Measurements from ENCODE around the gene ACTN4.

Gene ACTN4

GRCh38 chr19:38661996-38662395 lies 14.5 kb downstream of the ACTN4 start:
- H3K36me3 ChIP-seq: no peaks in the 10 kb centered on the region
- H3K27ac ChIP-seq: peak overlapping the region; percentile 88
- H3K27me3 ChIP-seq: no peaks in the 10 kb centered on the region
- H3K4me1 ChIP-seq (ENCODE audit: control insufficient read depth in 1 of 2, insufficient read depth in 1 of 2, low read depth in 1 of 2, low read length in 1 of 2): peaks cover 90 to 92% of the 10 kb centered on the region in 2 experiments
- no peaks in the 10 kb centered on the region for H3K9me3 ChIP-seq
- no peak overlapping the region for H3K4me3 ChIP-seq (ENCODE audit: low read depth in 1 of 2, low read length in 1 of 2)
- no peak for TF ChIP-seq CTCF (IDR thresholded peaks at IDR 0.05)

- no peak for TF ChIP-seq CTCF (IDR thresholded peaks at IDR 0.05)
- no peaks in the 10 kb centered on the region for H3K36me3 ChIP-seq
- no peaks in the 10 kb centered on the region for H3K27me3 ChIP-seq
- peak overlapping the region; percentile 33 to 49 for H3K4me3 ChIP-seq (ENCODE audit: low read depth in 1 of 2, low read length in 1 of 2)
- H3K27ac ChIP-seq: peak overlapping the region; percentile 88
- no peaks in the 10 kb centered on the region for H3K9me3 ChIP-seq
- H3K4me1 ChIP-seq (ENCODE audit: control insufficient read depth in 1 of 2, insufficient read depth in 1 of 2, low read depth in 1 of 2, low read length in 1 of 2): peaks cover 90 to 92% of the 10 kb centered on the region in 2 experiments
Observed at GRCh38 chr19:38662537-38663155, 15.2 kb downstream of the ACTN4 start.

- Histone ChIP-seq H3K27ac (peak overlapping the region; percentile 88), H3K36me3 (no peaks in the 10 kb centered on the region), H3K27me3 (no peaks in the 10 kb centered on the region), H3K9me3 (no peaks in the 10 kb centered on the region), H3K4me1 (ENCODE audit: control insufficient read depth in 1 of 2, insufficient read depth in 1 of 2, low read depth in 1 of 2, low read length in 1 of 2) (peaks cover 91 to 97% of the 10 kb centered on the region in 2 experiments), H3K4me3 (ENCODE audit: low read depth in 1 of 2, low read length in 1 of 2) (peak overlapping the region; percentile 33 to 49)
- TF ChIP-seq CTCF (IDR thresholded peaks at IDR 0.05): no peak
Observed at GRCh38 chr19:38663156-38663651, 15.8 kb downstream of the ACTN4 start.

GRCh38 chr19:38663957-38664502 lies 16.6 kb downstream of the ACTN4 start:
- no peaks in the 10 kb centered on the region for H3K36me3 ChIP-seq
- H3K27ac ChIP-seq: peak overlapping the region; percentile 88
- no peak for TF ChIP-seq CTCF (IDR thresholded peaks at IDR 0.05)
- no peaks in the 10 kb centered on the region for H3K27me3 ChIP-seq
- H3K4me3 ChIP-seq (ENCODE audit: low read depth in 1 of 2, low read length in 1 of 2): peak overlapping the region; percentile 46 to 49
- no peaks in the 10 kb centered on the region for H3K9me3 ChIP-seq
- peaks cover 91 to 98% of the 10 kb centered on the region in 2 experiments for H3K4me1 ChIP-seq (ENCODE audit: control insufficient read depth in 1 of 2, insufficient read depth in 1 of 2, low read depth in 1 of 2, low read length in 1 of 2)

- H3K4me3 ChIP-seq (ENCODE audit: low read depth in 1 of 2, low read length in 1 of 2): peak overlapping the region; percentile 46 to 49
- H3K9me3 ChIP-seq: no peaks in the 10 kb centered on the region
- TF ChIP-seq CTCF (IDR thresholded peaks at IDR 0.05): no peak
- no peaks in the 10 kb centered on the region for H3K36me3 ChIP-seq
- H3K4me1 ChIP-seq (ENCODE audit: control insufficient read depth in 1 of 2, insufficient read depth in 1 of 2, low read depth in 1 of 2, low read length in 1 of 2): peaks cover 91 to 98% of the 10 kb centered on the region in 2 experiments
- peak overlapping the region; percentile 88 for H3K27ac ChIP-seq
- no peaks in the 10 kb centered on the region for H3K27me3 ChIP-seq
Observed at GRCh38 chr19:38664503-38665211, 17.2 kb downstream of the ACTN4 start.
